Skin of body (tissue), 2 donors: ENCODE measurements around the gene WNK2. TPM values are rescaled to one million over a fixed set of nuclear protein-coding genes. Genes with fewer than 3 reads are reported as not detected.
"Not testable (repeated sequence)": the region's sequence is repeated elsewhere in the genome, so short reads cannot be mapped to it uniquely, and the experiment has no call there.

ENCODE experiments used
- DNase-seq: peaks from one replicate; lab custom pipeline; 2025; lab: John Stamatoyannopoulos, UW
- total RNA-seq: library from RNA; depleted of rRNA; stranded (reverse); fragments of >200 nt; gene quantifications from one replicate; pipeline ENCODE4 v1.2.3, GENCODE V29; 2014

The WNK2 gene
- total RNA-seq, 1 donor from 2014 or later, result 11.2 TPM

DNA sequence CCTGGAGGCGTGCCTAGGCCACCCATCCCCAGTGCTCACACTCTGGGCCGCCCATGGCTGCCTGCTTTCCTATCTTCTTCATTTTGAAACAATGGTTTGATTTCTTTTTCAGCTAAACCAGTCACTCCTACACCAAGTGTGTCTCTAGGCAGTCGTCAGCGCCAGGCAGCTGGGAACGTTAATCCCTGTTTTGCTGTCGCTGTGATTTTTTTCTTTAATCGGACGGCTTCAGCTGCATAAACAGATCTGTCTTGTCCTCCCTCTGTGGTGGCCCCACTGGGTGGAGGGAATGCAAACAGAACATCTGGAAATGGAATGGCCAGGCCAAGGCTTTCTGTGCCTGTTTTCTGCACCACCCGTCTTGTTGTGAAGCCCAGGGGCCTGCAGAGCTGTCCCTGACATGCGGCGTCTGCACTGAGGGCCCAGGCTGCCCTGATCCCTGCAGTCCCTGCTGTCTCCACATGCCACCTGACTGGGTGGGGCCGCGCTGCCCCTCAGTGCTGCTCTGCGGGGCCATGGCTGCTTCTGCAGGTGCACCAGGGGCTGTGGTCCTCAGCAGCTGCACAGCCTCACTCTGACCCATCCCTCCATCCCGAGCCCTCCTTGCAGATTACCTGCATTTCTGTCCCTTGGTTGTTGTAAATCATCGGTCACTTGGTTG, 51.5 kb downstream of the WNK2 start:
- peak; percentile 62 for DNase-seq

DNA sequence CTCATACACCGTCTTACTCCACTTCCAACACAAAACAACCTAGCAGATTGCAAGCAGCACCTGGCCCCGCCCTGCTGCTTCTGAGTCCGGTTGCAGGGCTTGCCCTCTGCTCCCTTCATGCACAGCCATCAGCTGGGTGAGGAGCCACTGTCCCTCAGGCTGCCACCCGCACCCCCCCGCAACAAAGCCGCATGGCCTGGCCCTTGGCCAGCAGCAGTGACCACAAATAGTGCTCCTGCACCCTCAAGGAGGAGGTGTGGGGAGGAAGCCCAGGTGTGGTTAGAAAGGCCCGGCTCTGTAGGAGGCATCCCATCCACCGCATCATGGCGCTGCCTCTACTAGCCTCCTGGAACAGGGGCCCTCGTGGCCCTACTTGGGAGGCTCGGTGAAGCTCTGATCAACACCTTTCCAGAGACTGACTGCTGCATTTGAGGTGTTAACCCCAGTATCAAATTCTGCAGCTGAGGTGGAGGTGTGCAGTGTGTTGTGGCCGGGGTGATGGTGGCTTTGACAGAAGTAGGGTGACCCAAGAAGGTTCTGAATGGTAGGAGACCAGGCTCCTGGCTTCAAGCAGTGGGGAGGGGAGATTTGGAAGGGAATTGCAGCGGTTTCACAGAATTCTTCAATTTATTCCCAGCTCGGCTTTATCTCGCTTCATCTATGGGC, 52.7 kb downstream of the WNK2 start:
- DNase-seq, result no peak

DNA sequence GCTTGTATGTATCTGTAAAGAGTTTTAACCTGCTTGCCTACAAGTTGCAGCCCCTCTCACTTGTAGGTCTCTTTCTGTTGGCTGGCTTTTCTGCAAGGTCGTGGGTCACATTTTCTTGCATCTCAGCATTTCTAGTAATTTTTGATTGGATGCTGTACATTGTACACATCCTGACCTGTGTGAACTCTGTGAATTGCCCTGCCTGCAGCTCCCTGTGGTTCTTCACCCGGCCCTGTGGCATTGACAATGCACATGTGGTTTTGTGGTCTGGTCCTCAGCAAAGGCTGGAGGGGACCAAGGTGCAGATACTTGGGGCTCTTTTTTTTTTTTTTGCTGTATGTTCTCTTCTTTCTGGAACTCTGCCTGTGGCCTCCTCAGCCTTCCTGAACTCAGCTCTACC, 53.6 kb downstream of the WNK2 start:
- no peak for DNase-seq

DNA sequence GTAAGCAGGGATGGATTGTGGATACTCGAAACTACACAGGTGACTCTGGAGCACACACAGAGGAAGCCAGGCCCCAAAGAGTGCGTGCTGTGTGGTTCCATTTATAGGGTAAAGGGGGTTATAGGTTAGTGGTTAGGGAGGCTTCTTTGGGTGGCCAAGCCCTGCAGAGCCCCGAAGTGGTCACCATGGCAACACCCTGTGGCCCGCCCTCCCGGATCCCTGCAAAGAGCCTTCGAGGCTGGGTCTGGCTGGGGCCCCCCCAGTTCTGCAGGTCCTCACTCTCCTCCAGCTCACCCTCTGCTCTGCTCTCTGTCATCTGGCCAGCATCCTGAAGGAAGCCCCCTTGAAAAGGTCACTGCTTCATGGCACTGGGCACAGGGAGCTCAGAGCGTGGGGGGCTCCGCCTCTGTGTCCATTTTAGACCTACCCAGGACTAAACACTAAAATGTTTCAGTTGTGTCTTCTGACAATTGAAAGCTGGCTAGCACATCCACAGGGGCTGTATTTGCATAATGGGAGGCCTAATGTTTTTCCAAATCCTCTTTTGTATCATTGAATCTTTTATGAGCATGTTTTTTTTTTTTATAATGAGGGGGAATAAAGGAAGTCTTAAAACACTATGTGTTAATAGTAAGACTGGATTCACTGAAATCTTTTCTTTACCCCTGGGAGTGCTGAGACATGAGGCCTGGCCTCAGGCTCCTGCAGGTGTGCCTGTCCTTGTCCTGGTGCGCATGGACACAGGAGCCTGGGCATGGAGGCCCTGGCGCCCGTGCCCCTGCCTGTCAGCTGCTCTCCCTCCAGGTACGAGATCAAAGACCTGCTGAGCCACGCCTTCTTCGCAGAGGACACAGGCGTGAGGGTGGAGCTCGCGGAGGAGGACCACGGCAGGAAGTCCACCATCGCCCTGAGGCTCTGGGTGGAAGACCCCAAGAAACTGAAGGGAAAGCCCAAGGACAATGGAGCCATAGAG, 55.3 kb downstream of the WNK2 start:
- no peak for DNase-seq

DNA sequence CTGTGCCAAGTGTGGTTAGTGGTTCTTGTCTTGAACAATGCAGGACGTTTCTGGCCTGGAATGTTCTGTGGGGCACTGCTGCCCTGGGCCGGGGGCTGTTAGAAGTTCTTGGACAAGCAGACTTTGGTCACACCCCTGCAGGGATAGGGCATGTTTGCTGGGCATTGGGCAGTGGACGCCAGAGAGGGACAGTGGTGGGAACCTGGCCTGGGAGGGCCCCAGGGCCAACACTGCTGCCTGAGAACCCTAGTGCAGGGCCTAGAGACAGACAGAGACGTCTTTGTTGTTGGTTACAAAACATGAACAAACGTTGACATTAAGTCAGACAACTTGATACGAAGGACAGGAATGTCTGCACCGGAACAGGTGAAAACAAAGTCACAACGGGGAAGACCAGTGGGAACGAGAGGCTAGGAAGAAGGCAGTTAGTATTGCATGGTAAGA, 57.0 kb downstream of the WNK2 start:
- no peak for DNase-seq

DNA sequence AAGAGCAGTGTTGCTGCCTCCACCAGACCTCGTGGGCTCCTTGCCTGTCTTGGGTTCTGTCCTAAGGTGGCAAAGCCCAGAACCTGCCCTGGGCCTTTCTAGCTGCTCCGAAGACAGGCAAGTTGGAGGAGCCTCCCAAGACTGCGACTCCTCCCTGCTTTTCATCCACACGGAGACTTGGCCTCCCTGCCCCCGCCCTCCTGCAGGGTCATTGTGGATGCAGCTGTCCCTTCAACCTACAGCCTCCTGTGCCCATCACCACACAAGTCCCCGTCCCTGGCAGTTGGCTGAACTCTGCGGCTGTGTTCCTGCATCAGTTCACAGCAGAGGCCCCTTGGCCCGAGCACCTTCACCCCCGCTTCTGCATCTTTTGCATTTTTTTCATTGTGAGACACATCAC, 59.2 kb downstream of the WNK2 start:
- no peak for DNase-seq

DNA sequence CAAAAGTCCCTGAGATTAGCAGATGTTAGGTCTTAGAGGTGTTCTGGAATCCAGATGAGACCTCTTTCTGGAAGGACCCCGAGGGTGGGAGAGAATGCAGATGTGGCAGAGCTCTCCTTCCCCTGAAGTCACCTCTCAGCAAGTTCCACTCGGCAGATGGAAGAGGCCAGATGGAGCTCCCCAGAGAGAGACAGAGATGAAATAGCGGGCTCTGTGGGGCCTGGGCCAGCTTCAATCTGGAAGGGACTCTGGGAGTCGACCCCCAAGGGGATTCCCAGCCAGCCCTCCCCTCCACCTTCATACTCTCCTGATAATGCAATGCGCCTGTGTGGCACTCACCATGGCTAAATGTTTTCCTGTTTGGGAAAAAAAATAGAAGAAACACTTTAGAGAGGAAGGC, 60.2 kb downstream of the WNK2 start:
- no peak for DNase-seq

DNA sequence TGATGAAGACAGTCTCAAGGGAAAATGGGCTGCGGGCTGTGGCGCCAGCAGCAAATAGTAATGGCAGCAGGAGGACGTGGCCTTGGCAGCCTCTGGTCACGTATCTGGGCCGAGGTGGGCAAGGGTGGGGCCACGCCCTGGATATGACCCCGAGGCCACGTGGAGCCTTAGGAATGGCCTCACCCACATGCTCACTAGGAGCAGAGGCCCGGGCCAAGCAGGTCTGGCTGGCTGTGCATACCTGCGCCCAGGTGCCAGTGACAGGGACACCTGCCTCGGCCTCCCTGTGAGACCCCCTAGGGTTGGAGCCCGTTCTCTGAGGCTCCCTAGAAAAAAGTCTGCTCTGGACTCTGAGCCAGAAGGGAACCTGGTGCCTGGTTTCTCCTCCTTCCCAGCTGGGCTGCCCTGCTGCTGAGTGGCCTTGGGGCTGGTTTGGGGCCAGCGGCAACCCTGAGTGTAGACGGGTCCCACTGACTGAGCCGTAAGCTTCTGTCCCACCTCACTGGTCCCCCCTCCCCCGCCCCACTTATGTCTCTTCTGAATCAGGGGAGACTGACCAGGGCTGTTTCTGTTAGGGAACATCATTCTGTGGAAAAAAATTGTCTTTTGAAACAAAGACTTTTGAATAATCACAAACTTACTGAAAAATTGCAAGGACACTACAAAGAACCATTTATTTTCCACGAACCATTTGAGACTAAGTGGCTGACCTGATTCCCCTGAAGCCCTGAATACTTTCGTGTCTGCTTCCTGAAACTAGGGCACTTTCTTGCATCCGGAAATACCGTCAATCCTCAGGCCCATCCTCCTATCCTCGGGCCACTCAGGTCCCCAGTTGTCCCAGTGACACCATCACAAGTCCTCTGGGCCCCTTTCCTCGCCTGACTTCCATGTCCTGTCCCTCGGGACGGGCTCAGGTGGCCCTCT, 60.8 kb downstream of the WNK2 start:
- no peak for DNase-seq

DNA sequence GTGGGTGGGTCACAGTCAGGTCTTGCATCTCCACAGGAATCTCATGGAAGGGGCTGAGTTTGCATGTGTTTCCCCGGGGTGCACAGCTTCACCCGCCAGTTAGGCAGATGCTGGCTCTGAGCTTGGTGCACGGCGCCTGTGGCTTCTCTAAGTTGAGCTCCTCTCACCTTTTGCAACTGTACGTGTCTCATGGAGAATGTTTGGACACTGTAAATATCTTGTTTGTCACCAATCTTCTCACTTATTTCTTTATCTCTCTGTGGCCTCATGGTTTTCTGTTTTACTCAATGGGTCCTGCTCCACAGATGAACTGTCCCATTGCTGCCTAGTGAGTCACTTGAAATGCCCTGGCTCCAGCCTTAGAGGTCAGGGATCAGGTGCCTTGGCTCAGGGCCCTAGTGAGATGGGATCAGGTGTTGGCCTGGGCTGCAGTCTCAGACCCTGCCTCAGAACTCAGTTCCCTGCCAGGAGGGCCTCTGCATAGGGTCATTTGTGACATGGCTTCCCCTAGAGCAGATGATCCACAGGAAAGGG, 61.6 kb downstream of the WNK2 start:
- DNase-seq, result no peak

DNA sequence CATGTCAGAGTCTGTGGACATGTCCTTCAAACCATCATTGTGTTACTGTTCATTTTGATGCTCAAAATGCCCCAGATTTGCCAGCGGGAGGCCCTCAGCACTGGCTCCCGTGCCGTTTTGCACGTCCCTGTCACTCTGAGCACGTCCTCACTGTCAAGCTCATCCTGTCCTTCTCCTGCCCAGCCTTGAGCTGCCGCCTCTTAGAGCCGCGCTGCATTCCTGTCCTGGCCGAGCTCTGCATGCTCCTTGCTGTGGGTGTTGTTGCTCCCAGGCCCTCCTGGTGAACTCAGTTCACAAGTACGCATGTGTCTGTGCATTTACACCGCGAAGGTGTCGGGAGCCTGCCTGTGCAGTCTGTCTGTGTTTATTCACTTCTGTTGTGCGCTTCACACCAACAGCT, 62.2 kb downstream of the WNK2 start:
- no peak for DNase-seq

DNA sequence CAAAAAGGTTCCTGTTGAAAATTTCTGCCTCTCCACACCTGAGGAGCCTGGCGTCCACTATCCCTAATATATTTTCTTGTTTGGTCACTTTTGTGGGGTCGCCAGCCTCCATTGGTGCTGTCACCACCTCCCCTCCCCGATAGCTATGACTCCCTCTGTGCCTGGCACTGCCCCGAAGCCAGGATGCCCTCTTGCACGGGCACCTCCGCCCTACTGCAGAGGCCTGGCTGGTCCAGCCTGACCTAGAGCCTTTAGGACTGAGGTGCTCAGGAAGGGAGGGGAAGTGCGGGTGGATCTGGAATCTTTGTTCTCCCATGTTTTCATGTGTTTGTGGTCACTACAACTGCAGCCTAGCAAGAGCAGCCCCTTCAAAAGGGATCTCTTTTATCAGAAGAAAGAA, 62.6 kb downstream of the WNK2 start:
- DNase-seq, result no peak

DNA sequence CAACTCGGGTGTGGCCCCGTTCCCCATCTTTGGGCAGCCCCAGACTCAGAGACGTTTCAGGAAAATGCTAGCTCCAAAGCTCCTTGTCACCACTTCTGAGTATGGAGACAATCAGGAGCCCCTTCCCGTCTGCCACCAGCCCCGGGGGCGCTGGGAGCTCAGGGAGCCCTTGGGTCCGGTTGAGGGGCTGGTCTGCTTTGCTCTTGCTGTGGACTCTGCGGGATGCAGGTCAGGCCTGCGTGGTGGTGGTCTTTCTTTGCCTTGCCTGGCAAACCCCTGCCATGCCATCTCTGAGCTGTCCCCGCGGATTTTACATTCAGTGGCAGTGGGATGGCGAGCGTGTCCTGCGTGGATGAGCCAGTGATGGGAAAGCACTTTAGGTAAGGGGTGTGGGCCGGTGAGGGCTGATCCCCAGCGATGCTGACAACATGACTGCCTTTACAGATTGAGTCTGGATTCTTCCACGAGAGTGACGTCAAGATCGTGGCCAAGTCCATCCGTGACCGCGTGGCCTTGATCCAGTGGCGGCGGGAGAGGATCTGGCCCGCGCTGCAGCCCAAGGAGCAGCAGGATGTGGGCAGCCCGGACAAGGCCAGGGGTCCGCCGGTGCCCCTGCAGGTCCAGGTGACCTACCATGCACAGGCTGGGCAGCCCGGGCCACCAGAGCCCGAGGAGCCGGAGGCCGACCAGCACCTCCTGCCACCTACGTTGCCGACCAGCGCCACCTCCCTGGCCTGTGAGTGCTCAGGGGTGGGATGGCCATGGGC, 63.3 kb downstream of the WNK2 start:
- no peak for DNase-seq

DNA sequence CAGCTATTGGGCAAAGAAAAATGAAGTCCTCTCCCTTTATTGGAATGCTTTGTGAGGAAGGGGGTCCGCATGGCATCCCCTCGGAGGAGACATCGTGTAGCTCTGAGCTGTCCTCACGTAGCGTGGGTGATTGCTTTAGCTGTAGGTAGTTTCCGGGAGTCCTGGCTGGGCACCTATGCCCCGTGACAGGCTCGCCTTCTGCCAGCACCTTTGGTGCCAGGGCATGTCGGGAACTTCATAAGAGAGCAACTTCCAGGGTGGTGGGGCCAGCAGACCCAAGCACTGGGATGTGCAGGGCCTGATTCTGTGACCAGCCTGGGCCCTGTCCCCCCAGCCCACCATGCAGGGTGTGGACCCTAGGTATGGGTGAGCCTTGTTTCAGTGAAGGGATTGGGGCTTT, 64.0 kb downstream of the WNK2 start:
- no peak for DNase-seq

DNA sequence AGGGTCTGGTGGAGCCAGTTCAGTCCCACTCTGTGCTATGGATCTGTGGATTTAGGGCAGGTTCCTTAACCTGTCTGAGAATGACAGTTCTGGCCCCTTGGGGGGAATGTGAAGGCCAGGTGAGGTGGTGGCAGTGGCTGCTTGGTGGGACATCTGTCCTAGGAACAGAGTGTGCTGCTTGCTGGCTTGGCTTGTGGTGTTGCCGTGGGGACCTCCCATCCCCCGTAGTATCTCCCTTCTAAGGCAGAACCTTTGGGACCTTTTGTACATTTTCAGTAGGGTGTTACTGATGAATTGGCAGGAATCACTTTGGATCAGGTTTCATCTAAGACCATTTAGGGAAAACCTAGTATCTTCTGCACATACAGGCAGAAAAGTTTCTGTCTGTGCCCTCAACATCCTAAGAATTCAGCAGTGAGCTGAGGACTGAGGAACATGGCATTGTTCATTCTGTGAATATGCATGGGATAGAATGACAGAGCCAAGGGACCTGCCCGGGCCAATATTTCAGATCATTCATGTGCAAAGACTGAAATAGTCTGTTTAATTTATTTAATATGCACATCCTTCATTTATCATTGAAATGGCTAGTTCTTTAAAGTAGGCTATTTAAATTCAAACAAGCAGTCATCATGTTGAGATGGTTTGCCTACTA, 64.6 kb downstream of the WNK2 start:
- DNase-seq, result no peak

DNA sequence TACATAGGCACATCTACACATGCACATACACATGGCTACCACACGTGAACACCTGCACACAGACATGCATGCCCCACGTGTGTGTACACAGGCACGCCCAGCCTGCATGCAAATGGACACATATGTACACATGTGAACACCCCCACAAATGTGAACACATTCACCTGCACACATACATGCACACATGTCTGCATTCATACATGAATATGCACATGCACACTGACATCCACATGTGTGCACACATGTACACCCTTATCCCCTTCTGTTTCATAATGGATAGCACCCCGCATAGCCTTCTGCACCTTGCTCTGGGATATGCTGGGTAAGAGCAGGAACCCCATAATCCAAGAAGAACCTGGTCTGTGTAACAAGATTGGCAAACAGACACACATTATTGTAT, 66.2 kb downstream of the WNK2 start:
- no peak for DNase-seq

DNA sequence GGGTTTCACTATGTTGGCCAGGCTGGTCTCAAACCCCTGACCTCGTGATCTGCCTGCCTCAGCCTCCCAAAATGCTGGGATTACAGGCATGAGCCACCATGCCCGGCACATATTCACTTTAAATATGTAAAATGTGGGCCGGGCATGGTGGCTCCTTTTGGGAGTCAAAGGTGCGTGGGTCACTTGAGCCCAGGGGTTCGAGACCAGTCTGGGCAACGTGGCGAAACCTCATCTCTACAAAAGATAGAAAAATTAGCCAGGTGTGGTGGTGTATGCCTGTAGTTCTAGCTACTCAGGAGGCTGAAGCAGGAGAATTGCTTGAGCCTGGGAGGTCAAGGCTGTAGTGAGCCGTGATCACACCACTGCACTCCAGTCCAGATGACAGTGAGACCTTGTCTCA, 67.4 kb downstream of the WNK2 start:
- not testable (repeated sequence) for DNase-seq

DNA sequence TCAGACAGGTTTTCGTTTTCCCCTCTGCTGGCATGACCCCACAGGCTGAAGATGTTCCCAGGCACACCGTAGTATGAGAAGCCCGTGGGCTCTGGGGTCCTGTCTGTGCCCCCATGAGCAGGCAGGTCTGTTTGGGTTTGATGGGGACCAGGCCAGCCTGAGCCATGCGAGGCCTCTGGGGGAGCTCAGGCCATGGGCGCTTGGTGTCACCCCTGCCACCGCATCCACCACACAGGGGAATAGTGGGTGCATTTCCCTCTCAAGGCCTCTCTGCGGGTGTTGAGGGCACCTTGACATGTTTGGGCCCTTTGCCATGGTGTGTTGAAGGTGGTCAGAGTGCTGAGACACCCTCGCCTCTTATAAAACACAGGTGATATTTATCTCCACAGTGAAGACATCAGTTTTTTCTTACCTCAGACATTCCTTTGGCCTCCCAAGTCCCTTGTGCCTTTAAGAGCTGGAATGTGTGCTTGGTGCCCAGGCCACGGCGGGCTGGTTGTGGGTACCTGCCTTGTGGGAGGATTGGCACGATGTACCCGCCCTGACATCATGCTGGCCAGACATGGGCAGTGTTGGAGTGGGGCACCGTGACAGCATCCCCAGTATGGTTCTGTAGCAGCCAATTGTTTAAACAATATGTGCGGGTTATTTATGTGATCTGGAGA, 68.3 kb downstream of the WNK2 start:
- DNase-seq, result no peak

DNA sequence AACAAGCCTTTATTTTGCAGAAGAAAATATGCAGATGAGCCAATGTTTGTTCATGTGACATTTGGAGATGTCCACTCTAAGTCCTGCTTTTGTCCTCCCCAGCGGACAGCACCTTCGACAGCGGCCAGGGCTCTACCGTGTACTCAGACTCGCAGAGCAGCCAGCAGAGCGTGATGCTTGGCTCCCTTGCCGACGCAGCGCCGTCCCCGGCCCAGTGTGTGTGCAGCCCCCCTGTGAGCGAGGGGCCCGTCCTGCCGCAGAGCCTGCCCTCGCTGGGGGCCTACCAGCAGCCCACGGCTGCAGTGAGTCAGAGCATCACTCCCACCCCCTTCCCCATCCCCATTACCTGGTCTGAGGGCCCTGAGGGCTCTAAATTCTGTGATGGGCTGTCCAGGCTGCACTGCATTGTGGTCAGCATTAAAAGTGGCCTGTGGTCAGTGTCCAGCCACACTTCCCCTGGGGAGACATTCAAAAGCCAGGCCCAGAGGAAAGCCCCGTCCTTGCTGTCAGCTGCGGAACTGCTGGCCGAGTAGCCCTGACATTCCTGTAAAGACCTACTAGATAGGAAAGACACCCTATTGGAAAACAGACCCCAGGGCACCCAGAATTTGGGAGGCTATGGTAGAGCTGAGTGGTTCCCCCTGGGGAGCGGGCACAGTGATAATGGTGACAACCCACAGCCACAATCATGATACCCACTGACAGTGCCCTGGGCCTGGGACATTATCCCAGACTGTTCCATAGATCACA, 69.0 kb downstream of the WNK2 start:
- no peak for DNase-seq
